ENCODE data around the gene CILP2. TPM values are rescaled to one million over a fixed set of nuclear protein-coding genes. Genes with fewer than 3 reads are reported as not detected.

Gene CILP2, protein sequence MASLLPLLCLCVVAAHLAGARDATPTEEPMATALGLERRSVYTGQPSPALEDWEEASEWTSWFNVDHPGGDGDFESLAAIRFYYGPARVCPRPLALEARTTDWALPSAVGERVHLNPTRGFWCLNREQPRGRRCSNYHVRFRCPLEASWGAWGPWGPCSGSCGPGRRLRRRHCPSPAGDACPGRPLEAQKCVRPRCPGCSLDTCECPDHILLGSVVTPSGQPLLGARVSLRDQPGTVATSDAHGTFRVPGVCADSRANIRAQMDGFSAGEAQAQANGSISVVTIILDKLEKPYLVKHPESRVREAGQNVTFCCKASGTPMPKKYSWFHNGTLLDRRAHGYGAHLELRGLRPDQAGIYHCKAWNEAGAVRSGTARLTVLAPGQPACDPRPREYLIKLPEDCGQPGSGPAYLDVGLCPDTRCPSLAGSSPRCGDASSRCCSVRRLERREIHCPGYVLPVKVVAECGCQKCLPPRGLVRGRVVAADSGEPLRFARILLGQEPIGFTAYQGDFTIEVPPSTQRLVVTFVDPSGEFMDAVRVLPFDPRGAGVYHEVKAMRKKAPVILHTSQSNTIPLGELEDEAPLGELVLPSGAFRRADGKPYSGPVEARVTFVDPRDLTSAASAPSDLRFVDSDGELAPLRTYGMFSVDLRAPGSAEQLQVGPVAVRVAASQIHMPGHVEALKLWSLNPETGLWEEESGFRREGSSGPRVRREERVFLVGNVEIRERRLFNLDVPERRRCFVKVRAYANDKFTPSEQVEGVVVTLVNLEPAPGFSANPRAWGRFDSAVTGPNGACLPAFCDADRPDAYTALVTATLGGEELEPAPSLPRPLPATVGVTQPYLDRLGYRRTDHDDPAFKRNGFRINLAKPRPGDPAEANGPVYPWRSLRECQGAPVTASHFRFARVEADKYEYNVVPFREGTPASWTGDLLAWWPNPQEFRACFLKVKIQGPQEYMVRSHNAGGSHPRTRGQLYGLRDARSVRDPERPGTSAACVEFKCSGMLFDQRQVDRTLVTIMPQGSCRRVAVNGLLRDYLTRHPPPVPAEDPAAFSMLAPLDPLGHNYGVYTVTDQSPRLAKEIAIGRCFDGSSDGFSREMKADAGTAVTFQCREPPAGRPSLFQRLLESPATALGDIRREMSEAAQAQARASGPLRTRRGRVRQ
- 0.37 TPM for polyA plus RNA-seq (2013, experiment 1 of 2; ENCODE audit: insufficient read length)
- polyA plus RNA-seq (2013, experiment 2 of 2; ENCODE audit: insufficient read length): 0.37 TPM

DNA sequence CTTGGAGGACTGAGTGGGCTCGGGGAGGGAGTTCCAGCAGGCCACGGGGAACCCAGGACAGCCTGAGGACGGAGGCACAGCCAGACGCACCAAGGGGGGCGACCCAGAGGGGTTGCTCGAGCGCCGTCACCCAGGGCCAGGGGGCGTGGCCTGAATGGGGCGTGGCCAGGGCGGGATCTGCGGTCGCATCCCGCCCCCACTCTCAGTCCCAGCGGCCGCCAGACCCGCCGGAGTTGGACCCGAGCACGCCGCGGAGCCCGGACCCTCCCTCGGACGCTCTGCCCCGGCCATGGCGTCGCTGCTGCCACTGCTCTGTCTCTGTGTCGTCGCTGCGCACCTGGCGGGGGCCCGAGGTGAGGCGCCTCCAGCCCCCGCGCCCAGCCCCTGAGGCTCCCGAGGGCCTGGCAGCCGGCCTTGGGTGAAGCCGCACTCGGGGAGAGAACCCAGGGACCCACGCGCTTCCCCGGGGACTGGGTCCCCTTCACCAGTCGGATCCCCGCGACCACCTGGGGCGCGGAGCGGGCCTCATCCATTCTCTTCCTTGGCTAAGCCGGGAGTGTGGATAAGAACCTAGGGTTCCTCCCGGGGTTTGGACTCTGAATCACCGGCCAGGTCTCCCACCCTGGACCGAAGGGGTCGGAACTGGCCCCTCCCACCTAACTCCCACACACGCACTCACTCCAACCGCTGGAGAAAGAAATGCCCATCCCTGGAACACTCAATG, at the start of gene CILP2:
Gene CILP2 (plus strand): TSS at position 205 of the 724 bp plus-strand sequence. CDS start 85 bp downstream, at position 290.
- peak; percentile 27 for DNase-seq

DNA sequence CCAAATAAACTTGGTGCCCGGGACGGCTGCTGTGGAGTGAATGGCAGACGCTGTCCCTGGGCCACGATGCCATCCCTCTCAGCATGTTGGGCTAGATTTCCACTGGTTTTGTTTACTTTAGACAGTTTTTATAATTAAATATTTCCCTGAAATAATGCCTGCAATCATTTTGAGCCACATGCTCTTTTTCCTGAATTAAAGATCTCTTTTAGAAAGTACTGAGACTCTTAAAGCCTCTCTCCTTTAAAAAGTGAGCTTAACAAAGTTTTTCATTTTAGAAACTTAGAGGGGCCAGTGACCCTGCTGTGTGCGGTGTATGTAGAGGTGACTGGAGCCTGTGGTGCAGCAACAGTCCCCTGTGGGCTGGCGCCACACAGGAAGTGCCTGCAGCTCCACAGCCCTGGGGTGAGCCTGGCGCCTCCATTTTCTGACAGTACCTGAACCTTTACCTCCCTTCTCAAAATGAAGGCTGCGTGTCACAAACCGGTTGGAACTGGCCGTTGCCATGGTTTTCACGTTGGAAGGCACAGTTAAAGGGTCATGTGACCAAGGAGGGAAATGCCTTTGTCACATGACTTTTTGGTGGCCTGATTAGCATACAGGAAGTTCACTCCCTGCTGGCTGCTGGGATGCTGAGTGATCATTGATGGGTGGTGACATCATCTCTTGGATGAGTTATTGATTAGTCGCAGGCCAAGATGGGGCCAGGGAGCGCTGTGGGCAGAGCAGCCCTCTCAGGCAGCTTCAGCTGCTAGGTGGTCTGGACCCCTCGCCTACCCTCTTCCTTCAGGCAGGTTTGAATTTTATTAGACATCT, 49.0 kb upstream of the CILP2 start:
- DNase-seq: peak; percentile 97

DNA sequence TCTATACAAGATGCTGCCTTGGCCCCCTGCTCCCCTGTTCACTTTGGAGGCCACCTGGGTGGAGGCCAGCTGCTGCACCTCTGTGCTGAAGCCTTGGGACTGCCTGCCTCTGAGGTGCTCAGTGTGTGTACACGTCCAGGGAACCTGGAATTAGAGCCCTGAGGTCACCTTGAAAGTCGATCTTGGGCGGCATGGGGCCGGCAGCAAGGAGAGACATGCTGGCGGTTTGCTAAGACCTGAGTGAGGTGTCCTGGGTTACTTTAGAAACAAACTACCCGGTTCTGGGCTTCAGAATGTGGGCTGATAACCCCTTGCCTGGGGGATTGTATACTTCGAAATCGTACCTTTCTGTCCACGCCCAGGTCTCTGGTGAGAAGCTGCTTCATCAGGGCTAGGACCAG, 48.3 kb upstream of the CILP2 start:
- DNase-seq: no peak

DNA sequence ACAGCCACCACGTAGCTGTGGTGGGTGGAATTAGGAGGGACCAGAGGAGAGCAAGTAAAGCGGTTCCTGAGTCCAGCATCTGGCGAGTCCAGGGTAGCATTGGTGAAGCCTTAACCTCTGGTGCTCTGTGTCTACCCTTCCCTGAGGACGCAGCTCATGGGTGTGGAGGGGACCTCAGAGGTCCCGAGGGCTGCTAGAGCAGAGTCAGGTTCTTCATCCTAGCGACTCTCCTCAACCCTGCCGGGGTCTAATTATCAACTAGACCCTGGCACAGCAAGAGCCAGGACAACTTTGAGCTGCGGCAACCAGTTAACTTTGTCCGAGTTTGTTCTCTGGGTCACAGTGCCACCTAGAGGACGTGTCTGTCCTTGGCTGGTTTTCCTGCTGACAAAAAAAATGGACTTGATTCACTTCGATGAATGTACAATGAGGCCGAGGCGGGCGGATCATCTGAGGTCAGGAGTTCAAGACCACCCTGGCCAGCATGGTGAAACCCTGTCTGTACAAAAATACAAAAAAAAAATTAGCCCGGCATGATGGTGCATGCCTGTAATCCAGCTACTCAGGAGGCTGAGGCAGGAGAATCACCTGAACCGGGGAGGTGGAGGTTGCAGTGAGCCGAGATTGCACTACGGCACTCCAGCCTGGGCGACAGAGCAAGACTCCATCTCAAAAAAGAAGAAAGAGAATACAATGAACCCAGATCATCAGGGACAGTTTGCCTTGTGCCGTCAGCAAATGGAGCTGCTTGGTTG, 47.7 kb upstream of the CILP2 start:
- DNase-seq: peak; percentile 84

DNA sequence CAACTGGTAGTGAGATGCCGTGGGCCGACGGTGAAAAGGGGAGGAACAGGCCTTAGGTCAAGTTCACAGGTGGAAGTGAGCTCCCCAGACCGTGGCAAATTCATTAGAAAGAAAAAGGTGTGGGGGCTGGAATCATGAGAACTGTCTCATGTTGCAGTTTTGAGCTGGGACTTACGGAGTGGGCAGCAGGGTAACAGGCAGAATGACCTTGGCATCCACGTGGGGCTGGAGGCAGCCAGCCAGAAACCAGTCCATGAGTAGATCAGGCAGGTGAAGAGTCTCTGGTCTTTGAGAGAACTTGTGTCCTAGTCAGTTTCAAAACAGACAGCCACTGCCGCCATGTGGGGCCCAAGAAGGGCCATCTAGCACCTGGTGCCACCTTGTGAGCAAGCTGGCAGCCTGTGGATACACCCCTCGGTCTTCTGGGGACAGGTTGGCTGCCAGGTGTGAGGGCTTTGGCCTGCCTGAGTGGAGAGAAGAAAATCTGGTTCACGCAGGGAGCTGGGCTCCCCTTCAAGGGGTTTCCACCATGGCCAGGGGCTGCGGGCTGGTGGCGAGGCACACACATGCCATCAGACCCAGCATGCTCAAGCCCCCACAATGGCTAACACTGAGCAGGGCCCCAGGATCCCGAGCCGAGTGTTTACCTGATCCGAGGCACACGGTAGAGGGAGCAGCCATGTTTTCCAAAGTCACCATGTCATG, 46.6 kb upstream of the CILP2 start:
- DNase-seq: no peak

DNA sequence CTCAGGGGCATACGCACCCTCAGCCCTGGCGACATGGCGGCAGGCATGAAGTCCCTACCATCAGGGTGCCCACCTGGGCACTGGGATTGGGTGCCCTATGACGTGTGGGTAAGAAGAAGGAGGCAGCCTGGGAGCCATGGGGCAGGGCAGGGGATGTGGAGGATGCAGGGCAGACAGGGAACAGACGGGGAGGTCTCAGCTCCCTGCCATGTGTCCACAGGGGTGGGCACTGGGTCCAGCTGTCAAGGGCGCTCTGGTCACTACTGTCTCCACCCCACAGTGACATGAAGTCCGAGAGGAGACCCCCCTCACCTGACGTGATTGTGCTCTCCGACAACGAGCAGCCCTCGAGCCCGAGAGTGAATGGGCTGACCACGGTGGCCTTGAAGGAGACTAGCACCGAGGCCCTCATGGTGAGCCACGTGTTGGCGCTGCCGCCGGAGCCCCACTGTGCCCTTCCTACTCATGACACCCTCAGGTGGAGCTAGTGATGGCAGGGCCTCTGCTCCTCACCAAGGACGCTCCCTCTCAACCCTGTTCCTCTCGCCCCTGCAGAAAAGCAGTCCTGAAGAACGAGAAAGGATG, 45.9 kb upstream of the CILP2 start:
- no peak for DNase-seq

DNA sequence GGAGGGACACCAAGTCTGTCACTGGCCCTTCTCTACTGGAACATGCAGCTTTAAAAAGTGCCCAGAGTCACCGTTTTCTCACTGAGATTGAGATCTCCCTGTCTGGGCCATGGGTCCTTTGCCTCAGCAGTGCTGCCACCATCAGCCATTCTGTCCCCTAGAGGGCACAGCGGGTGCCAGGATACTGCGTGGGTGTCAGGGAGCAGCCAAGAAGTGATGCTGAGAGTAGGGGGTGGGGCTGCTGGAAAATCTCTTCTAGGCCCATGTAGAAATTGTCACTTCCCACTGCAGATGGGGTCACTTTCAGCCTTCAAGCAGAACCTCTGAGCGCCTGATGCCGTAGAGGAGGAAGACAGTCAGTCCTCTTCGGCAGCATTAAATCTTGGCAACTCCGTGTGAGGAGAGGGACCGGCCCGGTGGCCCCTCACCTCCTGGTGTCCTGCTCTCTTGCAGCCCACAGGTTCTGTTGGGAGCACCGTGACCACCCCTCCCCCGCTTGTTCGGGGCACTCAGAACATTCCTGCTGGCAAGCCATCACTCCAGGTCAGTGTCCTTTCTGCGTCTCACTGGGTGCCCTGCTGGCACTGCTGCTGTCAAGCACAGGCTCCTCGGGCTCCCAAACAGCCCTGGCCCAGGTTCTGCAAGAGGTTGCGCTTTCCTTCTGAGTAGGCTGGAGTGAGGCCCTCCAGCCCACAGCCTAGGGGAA, 44.1 kb upstream of the CILP2 start:
- DNase-seq: no peak

DNA sequence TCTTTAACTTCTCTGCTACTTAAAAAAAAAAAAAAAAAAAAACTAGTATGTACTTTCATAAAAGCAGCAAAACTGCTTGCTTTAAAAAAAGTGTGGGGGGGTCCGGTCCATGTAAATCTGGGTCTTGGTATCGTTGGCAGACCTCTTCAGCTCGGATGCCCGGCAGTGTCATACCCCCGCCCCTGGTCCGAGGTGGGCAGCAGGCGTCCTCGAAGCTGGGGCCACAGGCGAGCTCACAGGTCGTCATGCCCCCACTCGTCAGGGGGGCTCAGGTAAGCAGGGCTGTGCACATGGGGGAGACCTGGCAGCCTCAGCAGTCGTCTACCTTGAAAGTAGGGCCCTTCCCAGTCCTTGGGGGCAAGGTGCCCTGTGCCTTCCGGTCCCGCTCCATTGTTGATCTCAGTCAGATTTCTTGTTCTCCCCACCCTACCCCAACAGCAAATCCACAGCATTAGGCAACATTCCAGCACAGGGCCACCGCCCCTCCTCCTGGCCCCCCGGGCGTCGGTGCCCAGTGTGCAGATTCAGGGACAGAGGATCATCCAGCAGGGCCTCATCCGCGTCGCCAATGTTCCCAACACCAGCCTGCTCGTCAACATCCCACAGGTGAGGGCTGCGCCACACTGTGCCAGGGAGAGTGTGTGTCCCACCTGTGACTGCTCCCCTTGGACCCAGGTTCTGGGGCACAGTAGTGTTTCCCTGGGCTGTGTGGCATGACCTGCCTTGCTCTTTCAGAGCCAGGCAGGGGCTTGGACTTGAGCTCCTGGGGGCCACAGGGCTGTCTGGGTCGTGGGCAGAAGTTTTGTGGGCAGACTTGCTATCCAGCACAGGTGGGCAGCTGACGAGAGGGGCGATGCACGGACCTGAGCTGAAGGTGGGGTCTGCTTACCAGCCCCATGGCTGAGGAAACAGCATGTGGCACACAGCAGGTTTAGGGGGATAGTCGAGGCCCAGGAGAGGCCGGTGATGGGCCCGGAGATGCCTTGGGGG, 42.2 kb upstream of the CILP2 start:
- no peak for DNase-seq

DNA sequence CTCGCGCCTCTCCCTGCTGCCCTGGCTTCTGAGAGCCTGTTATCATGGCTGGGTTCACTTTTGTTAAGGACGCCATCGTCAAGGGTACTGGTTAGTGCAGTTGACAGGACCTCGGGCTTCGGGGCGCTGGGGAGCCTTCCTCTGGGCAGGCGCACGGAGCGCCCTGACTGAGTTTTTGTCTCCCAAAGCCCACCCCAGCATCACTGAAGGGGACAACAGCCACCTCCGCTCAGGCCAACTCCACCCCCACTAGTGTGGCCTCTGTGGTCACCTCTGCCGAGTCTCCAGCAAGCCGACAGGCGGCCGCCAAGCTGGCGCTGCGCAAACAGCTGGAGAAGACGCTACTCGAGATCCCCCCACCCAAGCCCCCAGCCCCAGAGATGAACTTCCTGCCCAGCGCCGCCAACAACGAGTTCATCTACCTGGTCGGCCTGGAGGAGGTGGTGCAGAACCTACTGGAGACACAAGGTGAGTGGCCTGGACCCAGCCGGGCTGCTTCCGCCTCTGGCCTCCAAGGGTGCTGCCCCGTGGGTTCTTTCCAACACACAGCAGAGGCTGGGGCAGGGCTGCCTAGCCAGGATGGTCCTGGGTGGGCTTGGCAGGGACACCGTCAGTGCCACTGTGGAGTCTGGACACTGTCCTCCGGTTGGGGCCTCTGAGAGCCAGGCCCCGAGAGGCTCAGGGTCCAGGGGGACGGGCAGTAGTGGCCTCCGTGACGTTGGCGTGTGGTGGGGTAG, 39.6 kb upstream of the CILP2 start:
- no peak for DNase-seq

DNA sequence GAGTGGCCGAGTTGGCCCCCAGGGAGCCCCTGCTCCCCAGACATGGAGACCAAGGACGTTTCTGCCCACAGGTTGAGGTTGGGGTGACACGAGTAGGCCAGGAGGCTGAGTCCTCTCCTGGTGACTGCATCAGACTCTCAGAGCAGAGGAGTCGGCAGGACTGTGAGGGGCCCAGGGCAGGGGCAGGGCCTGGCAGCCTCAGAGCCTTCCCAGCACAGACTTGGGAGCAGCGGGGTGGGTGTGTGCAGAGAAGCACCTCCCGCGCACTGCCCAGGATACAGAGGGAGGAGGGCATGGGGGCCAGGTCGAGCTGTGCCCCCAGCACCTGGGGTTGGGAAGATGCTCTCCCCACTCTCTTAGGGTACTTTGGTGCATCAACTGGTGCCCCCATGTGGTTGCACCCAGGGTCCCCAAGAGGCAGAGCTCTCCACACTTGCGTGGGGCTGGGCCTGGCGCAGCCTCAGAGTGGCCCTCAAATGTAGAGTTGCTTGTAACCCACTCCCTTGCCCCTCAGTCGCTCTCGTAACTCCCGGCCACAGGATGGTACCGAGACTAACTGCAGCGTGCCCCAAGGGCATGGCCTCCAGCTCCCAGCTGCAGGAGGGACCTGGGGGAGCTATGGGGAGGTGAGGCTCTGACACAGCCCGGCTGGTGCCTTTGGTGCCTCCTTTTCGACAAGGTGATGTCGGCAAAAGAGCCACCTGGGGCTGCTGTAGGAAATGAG, 38.6 kb upstream of the CILP2 start:
- no peak for DNase-seq

DNA sequence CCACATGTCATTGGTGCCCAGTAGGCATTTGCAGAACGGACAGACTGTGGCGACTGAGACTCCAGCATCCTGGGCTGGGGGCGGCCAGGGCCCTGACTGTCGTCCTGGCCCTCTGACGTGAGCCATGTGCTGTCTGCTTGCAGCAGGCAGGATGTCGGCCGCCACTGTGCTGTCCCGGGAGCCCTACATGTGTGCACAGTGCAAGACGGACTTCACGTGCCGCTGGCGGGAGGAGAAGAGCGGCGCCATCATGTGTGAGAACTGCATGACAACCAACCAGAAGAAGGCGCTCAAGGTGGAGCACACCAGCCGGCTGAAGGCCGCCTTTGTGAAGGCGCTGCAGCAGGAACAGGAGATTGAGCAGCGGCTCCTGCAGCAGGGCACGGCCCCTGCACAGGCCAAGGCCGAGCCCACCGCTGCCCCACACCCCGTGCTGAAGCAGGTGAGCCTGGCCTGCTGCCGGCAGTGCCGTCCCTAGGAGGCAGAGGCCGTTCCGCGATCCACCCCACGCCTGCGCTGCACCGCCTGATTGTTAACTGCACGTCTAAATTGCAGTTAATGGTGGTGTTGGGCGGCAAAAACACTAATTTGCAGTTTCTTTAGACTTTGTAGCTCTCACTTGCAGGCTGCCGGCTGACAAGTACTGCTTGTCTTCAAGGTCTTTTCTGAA, 37.0 kb upstream of the CILP2 start:
- no peak for DNase-seq

DNA sequence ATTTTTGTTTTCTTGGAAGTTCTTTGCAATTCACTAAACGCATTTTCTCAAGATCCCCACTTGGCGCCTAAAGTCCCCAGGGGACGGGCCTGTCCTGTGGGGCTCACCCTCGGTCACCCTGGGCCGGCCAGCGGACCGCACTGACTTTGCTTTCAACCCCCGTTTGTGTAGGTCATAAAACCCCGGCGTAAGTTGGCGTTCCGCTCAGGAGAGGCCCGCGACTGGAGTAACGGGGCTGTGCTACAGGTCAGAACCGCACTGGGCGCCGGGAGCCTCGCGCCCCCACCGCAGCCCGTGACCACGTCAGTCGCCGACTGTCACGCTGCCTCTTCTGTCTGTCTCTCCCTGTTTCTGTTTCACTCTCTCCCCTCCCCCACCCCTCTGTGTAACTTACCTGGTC, 36.3 kb upstream of the CILP2 start:
- DNase-seq: no peak

DNA sequence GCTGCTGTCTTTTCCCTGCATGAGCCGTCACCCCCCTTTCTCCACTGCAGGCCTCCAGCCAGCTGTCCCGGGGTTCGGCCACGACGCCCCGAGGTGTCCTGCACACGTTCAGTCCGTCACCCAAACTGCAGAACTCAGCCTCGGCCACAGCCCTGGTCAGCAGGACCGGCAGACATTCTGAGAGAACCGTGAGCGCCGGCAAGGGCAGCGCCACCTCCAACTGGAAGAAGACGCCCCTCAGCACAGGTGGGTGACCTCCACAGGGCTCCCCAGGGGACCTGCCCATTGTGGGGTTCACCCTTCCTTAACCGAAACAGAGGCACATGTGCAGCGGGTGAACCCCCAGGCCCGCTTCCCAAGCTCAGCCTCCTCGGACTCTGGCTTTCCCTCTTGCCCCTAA, 35.8 kb upstream of the CILP2 start:
- no peak for DNase-seq

DNA sequence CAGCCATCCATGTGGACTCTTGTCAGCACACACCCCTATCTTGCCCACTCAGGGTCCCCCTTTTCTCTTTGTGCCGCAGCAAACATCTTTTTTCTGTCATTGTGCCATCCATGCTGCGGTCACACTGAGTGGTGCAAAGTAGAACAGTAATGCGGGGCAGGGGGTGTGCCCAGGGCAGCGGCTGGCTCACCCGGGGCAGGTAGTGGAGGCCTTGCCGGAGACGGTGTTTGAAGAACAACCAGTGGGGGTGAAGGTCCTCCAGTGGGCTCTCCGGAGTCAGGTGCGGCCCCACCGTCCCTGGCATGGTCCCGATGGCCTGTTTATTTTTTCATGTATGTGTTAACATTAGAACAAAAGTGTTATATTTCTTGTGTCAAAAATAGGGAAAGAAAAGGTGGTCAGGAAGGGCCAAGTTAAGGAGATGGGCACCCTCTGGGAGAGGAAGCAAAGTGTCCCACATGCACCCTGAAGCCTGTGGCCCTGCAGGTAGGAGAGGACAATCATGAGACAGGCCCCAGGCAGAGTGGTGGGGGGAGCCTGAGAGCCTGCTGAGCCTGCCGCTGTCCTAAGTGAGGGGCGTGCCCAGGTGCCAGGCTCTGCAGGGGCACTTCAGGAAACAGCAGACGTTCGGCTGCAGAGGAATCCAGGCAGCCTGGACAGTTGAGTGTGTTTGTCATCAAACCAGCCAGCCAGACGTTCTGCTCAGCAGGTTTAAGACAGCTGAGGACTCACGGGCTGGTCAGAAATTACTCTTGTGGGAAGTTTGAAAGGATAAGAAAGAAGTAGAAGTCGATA, 35.1 kb upstream of the CILP2 start:
- no peak for DNase-seq

Data from fibroblast of skin of scalp (primary cell).